Tibial artery (tissue), 4 donors: Measurements from ENCODE around the gene MCCD1.
A peak's percentile ranks its signal among the peaks of the same experiment; 100 is the strongest.
"Not testable (repeated sequence)": the region's sequence is repeated elsewhere in the genome, so short reads cannot be mapped to it uniquely, and the experiment has no call there.

Source experiments
- DNase-seq, 2 donors: peaks; one replicate each; pipeline ENCODE4 v3.0.0-alpha.2; 2019
- H3K27ac ChIP-seq, 2 donors: fragments of 200-600 bp; sonication (generic) in 1 of 2; 1 replicate in 1 of 2; 2 replicates in 1 of 2; pipeline ENCODE4 v1.5.1; 2018 to 2019; ENCODE audit warnings: mild to moderate bottlenecking in 1 of 2
- H3K27me3 ChIP-seq, 2 donors: fragments of 200-600 bp; sonication (generic) in 1 of 2; one replicate each; pipeline versions ENCODE4 v1.5.1 to v1.6.0; 2016 to 2019
- H3K36me3 ChIP-seq, 3 donors: fragments of 200-600 bp; sonication (generic) in 2 of 3; one replicate each; pipeline ENCODE4 v1.5.1; 2016 to 2019; ENCODE audit warnings: mild to moderate bottlenecking in 2 of 3
- H3K4me1 ChIP-seq, 4 donors: fragments of 200-600 bp; sonication (generic) in 2 of 4; 1 replicate in 3 of 4; 2 replicates in 1 of 4; pipeline ENCODE4 v1.5.1; 2016 to 2019
- H3K4me3 ChIP-seq, 2 donors: fragments of 200-600 bp; sonication (generic) in 1 of 2; 1 replicate in 1 of 2; 2 replicates in 1 of 2; pipeline ENCODE4 v1.5.1; 2018 to 2019; ENCODE audit warnings: mild to moderate bottlenecking in 2 of 2
- H3K9me3 ChIP-seq, 3 donors: fragments of 200-600 bp; sonication (generic) in 1 of 3; one replicate each; pipeline ENCODE4 v1.5.1; 2016 to 2019
- intact Hi-C: fragments of 100-400 bp; cut with DNase I; formaldehyde crosslinking; loops from one replicate; pipeline ENCODE4 v1.15.0; 2023; ENCODE audit warnings: low total_unique reads
- TF ChIP-seq, protein P1 (sequence below), 2 experiments: fragments of 200-600 bp in 1 of 2; fragments of 450-650 bp in 1 of 2; IDR thresholded peaks; one replicate each; pipeline ENCODE4 v1.5.1; 2017 to 2019; ENCODE audit warnings: antibody characterized with exemption in 2 of 2, mild to moderate bottlenecking in 1 of 2, moderate library complexity in 1 of 2

Gene MCCD1

DNA sequence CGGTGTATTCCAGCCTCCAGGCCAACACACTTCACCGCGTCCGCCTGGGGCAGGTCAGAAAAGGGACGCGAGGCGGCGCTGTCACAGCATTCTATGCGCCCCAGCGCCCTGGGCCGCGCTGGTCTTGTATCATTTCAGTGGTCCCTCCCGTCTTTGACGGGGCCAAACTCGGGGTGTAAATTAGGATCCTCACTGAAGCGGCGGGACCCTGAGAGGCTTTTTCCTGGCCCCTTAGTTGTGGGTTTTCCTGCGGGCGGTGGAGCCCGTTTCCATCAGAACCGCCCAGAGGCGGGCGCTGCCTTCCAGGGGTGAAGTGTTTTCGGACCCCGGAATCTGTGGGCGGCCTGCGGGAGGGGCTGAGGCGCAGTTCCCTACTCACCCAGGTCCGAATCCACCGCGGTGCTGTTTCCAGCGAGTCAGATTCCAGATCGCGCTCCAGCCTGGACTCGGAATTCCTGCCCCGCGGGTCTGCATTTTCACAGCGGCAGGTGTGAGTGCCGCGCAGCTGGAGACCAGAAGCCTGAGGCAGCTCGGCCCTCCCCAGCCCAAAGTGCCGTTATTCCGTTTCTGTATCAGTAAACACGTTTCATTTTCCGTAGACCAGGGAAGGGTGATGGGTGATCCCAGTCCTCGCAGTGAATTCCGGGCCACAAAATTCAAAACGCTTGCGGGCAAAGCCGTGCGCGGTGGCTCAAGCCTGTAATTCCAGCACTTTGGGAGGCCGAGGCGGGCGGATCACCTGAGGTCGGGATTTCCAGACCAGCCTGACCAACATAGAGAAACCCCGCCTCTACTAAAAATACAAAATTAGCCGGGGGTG, 34.7 kb upstream of the MCCD1 start:
- Histone ChIP-seq H3K27ac (peak overlapping the region; percentile 70 to 80), H3K4me1 (peaks cover 0 to 61% (median 18%) of the 10 kb centered on the region in 4 donors), H3K36me3 (no peaks in the 10 kb centered on the region), H3K9me3 (no peaks in the 10 kb centered on the region), H3K4me3 (peak overlapping the region; percentile 62 to 67), H3K27me3 (no peaks in the 10 kb centered on the region)
- intact Hi-C loops = no loop called here
- DNase-seq = peak; percentile 88 to 90
- TF ChIP-seq, protein P1, sequence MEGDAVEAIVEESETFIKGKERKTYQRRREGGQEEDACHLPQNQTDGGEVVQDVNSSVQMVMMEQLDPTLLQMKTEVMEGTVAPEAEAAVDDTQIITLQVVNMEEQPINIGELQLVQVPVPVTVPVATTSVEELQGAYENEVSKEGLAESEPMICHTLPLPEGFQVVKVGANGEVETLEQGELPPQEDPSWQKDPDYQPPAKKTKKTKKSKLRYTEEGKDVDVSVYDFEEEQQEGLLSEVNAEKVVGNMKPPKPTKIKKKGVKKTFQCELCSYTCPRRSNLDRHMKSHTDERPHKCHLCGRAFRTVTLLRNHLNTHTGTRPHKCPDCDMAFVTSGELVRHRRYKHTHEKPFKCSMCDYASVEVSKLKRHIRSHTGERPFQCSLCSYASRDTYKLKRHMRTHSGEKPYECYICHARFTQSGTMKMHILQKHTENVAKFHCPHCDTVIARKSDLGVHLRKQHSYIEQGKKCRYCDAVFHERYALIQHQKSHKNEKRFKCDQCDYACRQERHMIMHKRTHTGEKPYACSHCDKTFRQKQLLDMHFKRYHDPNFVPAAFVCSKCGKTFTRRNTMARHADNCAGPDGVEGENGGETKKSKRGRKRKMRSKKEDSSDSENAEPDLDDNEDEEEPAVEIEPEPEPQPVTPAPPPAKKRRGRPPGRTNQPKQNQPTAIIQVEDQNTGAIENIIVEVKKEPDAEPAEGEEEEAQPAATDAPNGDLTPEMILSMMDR (IDR thresholded peaks at IDR 0.05) = peak; percentile 71 to 84

DNA sequence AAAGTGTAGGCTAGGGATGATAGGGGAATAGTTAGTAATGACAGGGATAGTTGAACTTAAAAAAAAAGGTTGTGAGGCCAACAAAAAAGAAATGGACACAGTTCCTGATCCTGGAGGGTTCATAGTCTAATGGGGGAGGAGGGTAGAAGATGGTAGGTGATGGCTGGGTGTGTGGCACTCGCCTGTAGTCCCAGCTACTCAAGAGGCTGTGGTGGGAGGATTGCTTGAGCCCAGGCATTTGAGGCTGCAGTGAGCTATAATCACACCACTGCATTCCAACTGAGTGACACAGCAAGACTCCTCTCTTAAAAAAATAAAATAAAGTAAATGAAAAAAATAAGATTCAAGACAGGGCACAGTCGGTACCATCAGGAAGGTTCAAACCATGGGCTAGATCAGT, 33.2 kb upstream of the MCCD1 start:
- peak in 1 of 2 donors; percentile 61 for DNase-seq
- TF ChIP-seq, protein P1 (IDR thresholded peaks at IDR 0.05) = no peak
- H3K36me3 ChIP-seq = no peaks in the 10 kb centered on the region
- peaks cover 0 to 66% (median 19%) of the 10 kb centered on the region in 4 donors for H3K4me1 ChIP-seq
- H3K4me3 ChIP-seq = peak overlapping the region in 1 of 2 donors; percentile 67
- H3K9me3 ChIP-seq = no peaks in the 10 kb centered on the region
- H3K27ac ChIP-seq = peak overlapping the region; percentile 70 to 80
- no peaks in the 10 kb centered on the region for H3K27me3 ChIP-seq
- intact Hi-C loops = no loop called here

DNA sequence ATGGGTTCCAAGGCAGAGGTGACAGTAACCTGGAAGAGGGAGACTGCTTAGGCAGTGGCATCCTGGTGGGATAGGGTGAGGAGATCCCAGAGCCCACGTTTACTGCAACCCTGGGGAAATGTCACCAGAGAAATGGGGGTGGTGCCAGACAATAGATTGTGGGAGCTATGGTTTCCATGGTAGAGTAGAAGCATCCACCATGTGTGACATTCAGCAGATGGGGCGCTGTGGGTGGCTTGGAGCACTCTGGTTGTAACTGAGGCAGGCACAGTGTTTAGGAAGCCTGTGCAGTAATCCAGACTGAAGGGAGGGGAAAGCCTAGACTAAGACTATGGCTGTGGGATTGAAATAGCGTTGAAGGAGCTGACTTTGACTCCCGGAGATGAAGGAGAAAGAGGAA, 31.9 kb upstream of the MCCD1 start:
- H3K4me3 ChIP-seq, intact Hi-C loops, H3K9me3 ChIP-seq, H3K27me3 ChIP-seq, H3K36me3 ChIP-seq: not testable (repeated sequence)
- Histone ChIP-seq H3K27ac (peak overlapping the region; percentile 49 to 76), H3K4me1 (peaks cover 0 to 64% (median 19%) of the 10 kb centered on the region in 4 donors)
- DNase-seq = peak in 1 of 2 donors; percentile 29

DNA sequence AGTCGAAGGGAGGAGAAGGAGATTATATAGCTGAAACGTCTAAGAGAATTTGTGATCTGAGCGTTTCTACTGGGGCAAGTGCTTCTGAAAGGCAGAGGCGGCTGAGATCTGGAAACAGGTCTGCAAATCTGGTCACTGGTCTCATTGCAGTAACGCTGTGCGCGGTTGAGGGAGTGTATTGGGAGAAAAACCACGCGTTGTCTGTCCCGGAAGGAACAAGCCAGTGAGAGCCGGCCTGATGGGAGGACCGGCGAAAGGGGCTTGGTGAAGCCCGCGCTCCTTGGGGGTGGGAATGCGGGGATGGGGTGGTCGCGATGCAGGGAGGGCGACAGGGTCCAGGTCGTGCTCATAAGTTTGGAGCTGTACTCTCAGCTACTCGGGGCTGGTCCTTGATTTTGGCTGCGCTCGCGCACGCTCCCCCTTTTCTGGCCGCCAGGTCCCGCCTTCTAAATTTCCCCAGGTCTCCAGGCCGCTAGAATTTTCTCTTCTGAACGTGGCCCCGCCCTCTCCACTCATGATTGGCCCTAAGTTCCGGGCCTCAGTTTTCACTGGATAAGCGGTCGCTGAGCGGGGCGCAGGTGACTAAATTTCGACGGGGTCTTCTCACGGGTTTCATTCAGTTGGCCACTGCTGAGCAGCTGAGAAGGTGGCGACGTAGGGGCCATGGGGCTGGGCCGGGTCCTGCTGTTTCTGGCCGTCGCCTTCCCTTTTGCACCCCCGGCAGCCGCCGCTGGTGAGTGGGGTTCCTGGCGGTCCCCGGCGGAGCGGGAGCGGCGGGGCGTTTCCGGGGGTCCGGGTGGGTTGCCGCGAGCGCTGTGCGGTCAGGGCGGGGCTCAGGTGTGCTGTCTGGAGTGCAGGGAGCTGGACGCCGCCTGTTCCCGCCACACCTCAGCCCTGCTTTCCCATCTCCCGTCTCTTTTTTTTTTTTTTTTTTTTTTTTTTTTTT, 31.0 kb upstream of the MCCD1 start, which contains the start of gene MICB:
MICB (plus strand) TSS at position 615 of the 946 bp plus-strand sequence; CDS start at position 664, 49 bp downstream.
- TF ChIP-seq, protein P1 (IDR thresholded peaks at IDR 0.05) = peak in 1 of 2 experiments; percentile 6
- H3K27me3 ChIP-seq = no peaks in the 10 kb centered on the region
- H3K4me1 ChIP-seq = peaks cover 0 to 61% (median 19%) of the 10 kb centered on the region in 4 donors
- H3K36me3 ChIP-seq = no peaks in the 10 kb centered on the region
- H3K27ac ChIP-seq = peak within 1 kb of the TSS; percentile 49 to 76
- intact Hi-C loops = loop anchor here (2.0 kb wide), 1 partner anchor 43 kb away; no protein-coding TSS in a partner anchor
- peak; percentile 88 for DNase-seq
- H3K4me3 ChIP-seq = peak within 1 kb of the TSS; percentile 55 to 80
- H3K9me3 ChIP-seq = no peaks in the 10 kb centered on the region

DNA sequence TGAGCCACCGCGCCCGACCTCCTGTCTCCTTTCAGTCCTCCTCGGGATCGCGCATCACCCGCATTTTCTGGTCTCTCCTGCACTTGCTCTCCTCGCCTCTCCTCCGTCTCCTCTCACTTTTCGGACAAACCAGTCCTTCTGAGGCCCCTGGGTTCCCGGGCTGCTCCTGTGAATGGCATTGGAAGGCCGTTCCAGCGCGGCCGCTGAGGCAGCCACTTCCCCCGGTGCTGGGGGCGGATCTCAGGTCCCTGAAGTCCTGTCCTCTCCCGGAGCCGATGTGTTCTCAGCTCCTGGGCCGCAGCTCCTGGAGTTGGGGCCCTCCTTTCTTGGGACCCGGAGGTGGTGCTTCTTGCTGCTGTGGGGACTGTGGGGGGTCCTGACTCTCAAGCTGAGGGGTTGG, 30.0 kb upstream of the MCCD1 start:
- Histone ChIP-seq H3K27ac (no peak overlapping the region), H3K27me3 (no peaks in the 10 kb centered on the region), H3K36me3 (no peaks in the 10 kb centered on the region), H3K4me3 (peak overlapping the region; percentile 55 to 80), H3K4me1 (peaks cover 0 to 53% (median 19%) of the 10 kb centered on the region in 4 donors), H3K9me3 (no peaks in the 10 kb centered on the region)
- intact Hi-C loops = loop anchor here (2.0 kb wide), 1 partner anchor 42 kb away; no protein-coding TSS in a partner anchor
- TF ChIP-seq, protein P1 (IDR thresholded peaks at IDR 0.05) = no peak
- DNase-seq = peak in 1 of 2 donors; percentile 51

DNA sequence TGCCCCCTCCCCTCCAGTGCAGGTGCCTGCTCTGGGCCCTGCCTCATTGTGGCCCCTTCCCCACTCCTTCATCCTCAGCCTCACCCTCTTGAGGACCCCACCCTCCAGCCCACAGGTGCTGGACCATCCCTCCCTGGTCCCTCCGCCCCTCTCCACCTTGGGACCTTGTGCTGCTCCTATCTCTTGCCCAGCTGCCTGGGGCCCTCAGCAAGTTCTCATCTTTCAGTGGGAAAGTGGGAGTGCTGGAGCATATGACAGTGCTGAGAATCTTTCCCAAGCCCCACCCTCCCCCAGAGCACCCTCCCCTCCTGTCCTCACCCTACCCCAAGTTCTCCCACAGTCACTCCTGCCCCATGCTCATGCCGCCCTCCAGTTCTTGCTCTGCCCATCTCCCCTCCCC, 29.1 kb upstream of the MCCD1 start:
- not testable (repeated sequence) for H3K27me3 ChIP-seq, H3K9me3 ChIP-seq, H3K4me3 ChIP-seq, H3K36me3 ChIP-seq, H3K27ac ChIP-seq
- DNase-seq = peak in 1 of 2 donors; percentile 31
- intact Hi-C loops = loop anchor here (2.0 kb wide), 1 partner anchor 41 kb away; no protein-coding TSS in a partner anchor
- peaks cover 0 to 44% (median 16%) of the 10 kb centered on the region in 4 donors for H3K4me1 ChIP-seq
